HepG2 (cell line): Measurements from ENCODE around the gene VARS1.

Experiments
- CHD4 ChIP-seq: fragments of 200-600 bp; sonication (generic); IDR thresholded peaks from 2 replicates; pipeline ENCODE4 v1.7.0; 2017; ENCODE audit warnings: mild to moderate bottlenecking, low read length, borderline replicate concordance
- EP300 ChIP-seq, 3 experiments: sonication (generic) in 1 of 3; formaldehyde crosslinking in 1 of 3; IDR thresholded peaks; 2 replicates each; pipeline versions ENCODE4 v1.5.1 to v1.6.1; 2011 to 2020; ENCODE audit warnings: low read depth in 2 of 3, low read length in 2 of 3, borderline replicate concordance in 1 of 3, improper control_type of control experiment in 1 of 3, mild to moderate bottlenecking in 1 of 3, missing genetic modification reagents in 1 of 3, moderate library complexity in 1 of 3
- EZH2 ChIP-seq: conservative IDR thresholded peaks from 2 replicates; pipeline ENCODE4 v1.6.1; 2012; ENCODE audit warnings: mild to moderate bottlenecking, low read depth, low read length, moderate library complexity
- HHEX ChIP-seq: IDR thresholded peaks from 2 replicates; pipeline ENCODE4 v1.6.1; 2016; ENCODE audit warnings: control low read depth
- JUN ChIP-seq: sonication (generic); formaldehyde crosslinking; IDR thresholded peaks from 2 replicates; pipeline ENCODE4 v1.4.0; 2020; ENCODE audit warnings: mild to moderate bottlenecking, missing genetic modification reagents
- MIXL1 ChIP-seq: IDR thresholded peaks from 2 replicates; pipeline ENCODE4 v1.6.1; 2016
- NFE2L2 ChIP-seq: fragments of 150-350 bp; IDR thresholded peaks from 2 replicates; pipeline ENCODE4 v1.6.1; 2014; ENCODE audit warnings: low read length
- PAX8 ChIP-seq: sonication (generic); formaldehyde crosslinking; IDR thresholded peaks from 2 replicates; pipeline ENCODE4 v1.8.0; 2022; ENCODE audit warnings: mild to moderate bottlenecking, missing genetic modification reagents, borderline replicate concordance
- POLR2A ChIP-seq, 2 experiments: IDR thresholded peaks; 2 replicates each; pipeline ENCODE4 v1.6.1; 2011; ENCODE audit warnings: low read depth in 2 of 2, low read length in 2 of 2, mild to moderate bottlenecking in 1 of 2, moderate library complexity in 1 of 2; ENCODE audit not compliant: insufficient read depth in 1 of 2
- ZBED4 ChIP-seq: sonication (generic); formaldehyde crosslinking; IDR thresholded peaks from 2 replicates; pipeline ENCODE4 v1.4.0; 2020; ENCODE audit warnings: missing genetic modification reagents, borderline replicate concordance
- ZNF275 ChIP-seq: sonication (generic); formaldehyde crosslinking; IDR thresholded peaks from 2 replicates; pipeline ENCODE4 v1.8.0; 2022; ENCODE audit warnings: missing genetic modification reagents, mild to moderate bottlenecking, inconsistent platforms, borderline replicate concordance
- ZNF530 ChIP-seq: sonication (generic); formaldehyde crosslinking; IDR thresholded peaks from 2 replicates; pipeline ENCODE4 v1.5.0; 2020; ENCODE audit warnings: low read depth, mild to moderate bottlenecking, missing genetic modification reagents
- ZNF629 ChIP-seq: sonication (generic); formaldehyde crosslinking; conservative IDR thresholded peaks from 2 replicates; pipeline ENCODE4 v1.5.0; 2020; ENCODE audit warnings: missing genetic modification reagents

- no peak for TF ChIP-seq ZNF275 (CRISPR knock-in tag)
- no peak for TF ChIP-seq EP300 (IDR thresholded peaks at IDR 0.05; ENCODE audit: low read depth in 2 of 2, low read length in 2 of 2)
- TF ChIP-seq EP300 (CRISPR knock-in tag; IDR thresholded peaks at IDR 0.05; ENCODE audit: borderline replicate concordance): no peak
- TF ChIP-seq HHEX: no peak
- TF ChIP-seq ZNF530 (CRISPR knock-in tag): no peak
- no peak for TF ChIP-seq ZBED4
- no peak for TF ChIP-seq ZNF629 (CRISPR knock-in tag)
- no peak for TF ChIP-seq POLR2A (IDR thresholded peaks at IDR 0.05; ENCODE audit: insufficient read depth in 1 of 2, low read depth in 2 of 2, low read length in 2 of 2)
- TF ChIP-seq JUN (CRISPR knock-in tag): no peak
- no peak for TF ChIP-seq MIXL1 (CRISPR knock-in tag)
- no peak for TF ChIP-seq EZH2
- TF ChIP-seq CHD4: no peak
- TF ChIP-seq PAX8 (CRISPR knock-in tag): no peak
- no peak for TF ChIP-seq NFE2L2
Observed at GRCh38 chr6:31780507-31781243, 14.9 kb downstream of the VARS1 start.
